Hepatocyte (in vitro differentiated cells): ENCODE results near the gene PEX6.

Experiments used
- CTCF ChIP-seq: fragments of 200-600 bp; sonication (generic); IDR thresholded peaks from 2 replicates; pipeline ENCODE4 v1.5.1; 2016; ENCODE audit warnings: antibody characterized with exemption, mild to moderate bottlenecking; ENCODE audit not compliant: poor library complexity
- EZH2 ChIP-seq: fragments of 200-600 bp; sonication (generic); IDR thresholded peaks from 2 replicates; pipeline ENCODE4 v1.6.1; 2016; ENCODE audit warnings: antibody characterized with exemption, mild to moderate bottlenecking, borderline replicate concordance
- EZH2phosphoT487 ChIP-seq: fragments of 200-600 bp; sonication (generic); IDR thresholded peaks from one replicate; pipeline ENCODE4 v1.6.1; 2018; ENCODE audit warnings: antibody characterized with exemption, mild to moderate bottlenecking, low read depth, moderate library complexity; ENCODE audit not compliant: unreplicated experiment, severe bottlenecking

- TF ChIP-seq CTCF: no peak
- no peak for TF ChIP-seq EZH2phosphoT487
- no peak for TF ChIP-seq EZH2
Measured at GRCh38 chr6:42981836-42982235, 2.9 kb upstream of the PEX6 start.
